ENCODE data around the gene SEC61B.
"Not testable (repeated sequence)": the region's sequence is repeated elsewhere in the genome, so short reads cannot be mapped to it uniquely, and the experiment has no call there.

SEC61B gene

GRCh38 chr9:99192786-99193465 is 29.2 kb upstream of the SEC61B start:
- peak; percentile 41 for DNase-seq

GRCh38 chr9:99193466-99193821 is 28.6 kb upstream of the SEC61B start:
- DNase-seq: no peak

GRCh38 chr9:99196484-99196883 is 25.6 kb upstream of the SEC61B start:
- not testable (repeated sequence) for DNase-seq

GRCh38 chr9:99197124-99197630 is 24.9 kb upstream of the SEC61B start:
- no peak for DNase-seq

GRCh38 chr9:99197987-99198386 is 24.1 kb upstream of the SEC61B start:
- no peak for DNase-seq

- DNase-seq: no peak
These were observed 22.0 kb upstream of the SEC61B start for GRCh38 chr9:99199938-99200539.

GRCh38 chr9:99201603-99202002 is 20.5 kb upstream of the SEC61B start:
- DNase-seq: no peak

- DNase-seq: no peak
These were observed 11.5 kb upstream of the SEC61B start for GRCh38 chr9:99210572-99210971.

- DNase-seq: no peak
These were observed 10.3 kb upstream of the SEC61B start for GRCh38 chr9:99211746-99212145.

- no peak for DNase-seq
These were observed 8.9 kb upstream of the SEC61B start for GRCh38 chr9:99213197-99213596.

- no peak for DNase-seq
These were observed 6.0 kb upstream of the SEC61B start for GRCh38 chr9:99216073-99216472.

- DNase-seq: no peak
These were observed 2.1 kb upstream of the SEC61B start for GRCh38 chr9:99220011-99220410.

GRCh38 chr9:99221266-99221620 is 839 bp upstream of the SEC61B start:
- no peak for DNase-seq

GRCh38 chr9:99222416-99223270 is 561 bp downstream of the SEC61B start:
- peak; percentile 14 for DNase-seq

GRCh38 chr9:99224445-99224844 is 2.4 kb downstream of the SEC61B start:
- no peak for DNase-seq

- no peak for DNase-seq
These were observed 4.0 kb downstream of the SEC61B start for GRCh38 chr9:99226054-99226453.

- DNase-seq: no peak
These were observed 8.1 kb downstream of the SEC61B start for GRCh38 chr9:99230206-99230605.

- peak; percentile 40 for DNase-seq
These were observed 9.6 kb downstream of the SEC61B start for GRCh38 chr9:99231711-99232110.

GRCh38 chr9:99234618-99235017 is 12.5 kb downstream of the SEC61B start:
- no peak for DNase-seq

GRCh38 chr9:99235069-99235468 is 13.0 kb downstream of the SEC61B start:
- no peak for DNase-seq

- DNase-seq: no peak
These were observed 14.0 kb downstream of the SEC61B start for GRCh38 chr9:99235926-99236634.

- no peak for DNase-seq
These were observed 15.3 kb downstream of the SEC61B start for GRCh38 chr9:99237356-99237755.

GRCh38 chr9:99237849-99238248 is 15.8 kb downstream of the SEC61B start:
- DNase-seq: not testable (repeated sequence)
